H9 (cell line): ENCODE results near the gene ISLR2. TPM values are rescaled to one million over a fixed set of nuclear protein-coding genes. Genes with fewer than 3 reads are reported as not detected.

Source experiments
- DNase-seq: peaks from one replicate; pipeline ENCODE4 v3.0.0-alpha.2; 2017
- H2AFZ ChIP-seq: one replicate; pipeline ENCODE4 v1.6.1; 2013; ENCODE audit warnings: mild to moderate bottlenecking, low read length, control low read depth, moderate library complexity
- H2AK5ac ChIP-seq: 2 replicates; pipeline ENCODE4 v1.6.1; 2013; ENCODE audit warnings: low read length, control low read depth, mixed read lengths; ENCODE audit not compliant: insufficient read length
- H2BK120ac ChIP-seq: one replicate; pipeline ENCODE4 v1.6.1; 2013; ENCODE audit warnings: low read depth, mild to moderate bottlenecking, low read length, control low read depth, inconsistent platforms; ENCODE audit not compliant: poor library complexity, severe bottlenecking
- H2BK12ac ChIP-seq: 2 replicates; pipeline ENCODE4 v1.6.1; 2013; ENCODE audit warnings: low read length, control low read depth, mixed read lengths, low read depth; ENCODE audit not compliant: insufficient read length
- H2BK15ac ChIP-seq: 2 replicates; pipeline ENCODE4 v1.6.1; 2013; ENCODE audit warnings: low read depth, low read length, control low read depth
- H2BK20ac ChIP-seq: one replicate; pipeline ENCODE4 v1.6.1; 2013; ENCODE audit warnings: low read depth, mild to moderate bottlenecking, low read length, control low read depth, inconsistent platforms; ENCODE audit not compliant: poor library complexity, severe bottlenecking
- H2BK5ac ChIP-seq: 2 replicates; pipeline ENCODE4 v1.6.1; 2013; ENCODE audit warnings: low read length, control low read depth, mixed read lengths; ENCODE audit not compliant: insufficient read length
- H3K14ac ChIP-seq: 2 replicates; pipeline ENCODE4 v1.6.1; 2013; ENCODE audit warnings: low read length, control low read depth; ENCODE audit not compliant: insufficient read depth
- H3K18ac ChIP-seq: 2 replicates; pipeline ENCODE4 v1.6.1; 2013; ENCODE audit warnings: low read depth, mild to moderate bottlenecking, mixed read lengths, low read length, control low read depth; ENCODE audit not compliant: insufficient read length
- H3K23ac ChIP-seq: 2 replicates; pipeline ENCODE4 v1.6.1; 2013; ENCODE audit warnings: low read length, control low read depth, mixed read lengths, low read depth; ENCODE audit not compliant: insufficient read length
- H3K23me2 ChIP-seq: 2 replicates; pipeline ENCODE4 v1.6.1; 2013; ENCODE audit warnings: low read depth, mild to moderate bottlenecking, mixed read lengths, low read length, control low read depth; ENCODE audit not compliant: insufficient read length, poor library complexity, severe bottlenecking
- H3K27ac ChIP-seq: 2 replicates; pipeline ENCODE4 v1.5.1; 2013; ENCODE audit warnings: low read length, control low read depth, mixed read lengths, low read depth; ENCODE audit not compliant: insufficient read length
- H3K27me3 ChIP-seq: 2 replicates; pipeline ENCODE4 v1.6.1; 2013; ENCODE audit warnings: low read length, control low read depth, inconsistent platforms; ENCODE audit not compliant: insufficient read depth
- H3K4ac ChIP-seq: 2 replicates; pipeline ENCODE4 v1.6.1; 2013; ENCODE audit warnings: low read depth, mild to moderate bottlenecking, control low read depth, inconsistent platforms, low read length, moderate library complexity
- H3K4me1 ChIP-seq: 2 replicates; pipeline ENCODE4 v1.6.1; 2013; ENCODE audit warnings: low read length, control low read depth, inconsistent platforms; ENCODE audit not compliant: insufficient read depth
- H3K4me2 ChIP-seq: 2 replicates; pipeline ENCODE4 v1.6.1; 2013; ENCODE audit warnings: low read length, control low read depth, mixed read lengths; ENCODE audit not compliant: insufficient read length, insufficient read depth
- H3K56ac ChIP-seq: 2 replicates; pipeline ENCODE4 v1.6.1; 2013; ENCODE audit warnings: low read depth, mild to moderate bottlenecking, mixed read lengths, low read length, control low read depth; ENCODE audit not compliant: insufficient read length
- H3K79me1 ChIP-seq: 2 replicates; pipeline ENCODE4 v1.6.1; 2013; ENCODE audit warnings: low read depth, mild to moderate bottlenecking, moderate library complexity, low read length, control low read depth, inconsistent platforms; ENCODE audit not compliant: insufficient read depth, poor library complexity, severe bottlenecking
- H3K79me2 ChIP-seq: 2 replicates; pipeline ENCODE4 v1.6.1; 2013; ENCODE audit warnings: low read length, control low read depth, inconsistent platforms; ENCODE audit not compliant: insufficient read depth
- H3K9ac ChIP-seq: 2 replicates; pipeline ENCODE4 v1.6.1; 2013; ENCODE audit warnings: low read length, control low read depth, mixed read lengths; ENCODE audit not compliant: insufficient read length; ENCODE audit errors: extremely low read depth
- H3K9me3 ChIP-seq: one replicate; pipeline ENCODE4 v1.6.1; 2013; ENCODE audit warnings: low read depth, low read length, inconsistent platforms; ENCODE audit not compliant: control insufficient read depth
- H3T11ph ChIP-seq: one replicate; pipeline ENCODE4 v1.6.1; 2013; ENCODE audit warnings: mild to moderate bottlenecking, low read length, control low read depth, inconsistent platforms
- H4K20me1 ChIP-seq: one replicate; pipeline ENCODE4 v1.6.1; 2013; ENCODE audit not compliant: control insufficient read depth, insufficient read length, insufficient read depth
- H4K5ac ChIP-seq: 2 replicates; pipeline ENCODE4 v1.6.1; 2013; ENCODE audit warnings: low read depth, mild to moderate bottlenecking, mixed read lengths, low read length, control low read depth; ENCODE audit not compliant: insufficient read length
- H4K8ac ChIP-seq: replicated peaks from 2 replicates; pipeline ENCODE4 v1.6.1; 2013; ENCODE audit warnings: low read length, control low read depth, mixed read lengths, low read depth; ENCODE audit not compliant: insufficient read length
- H4K91ac ChIP-seq: 2 replicates; pipeline ENCODE4 v1.6.1; 2013; ENCODE audit warnings: low read depth, mild to moderate bottlenecking, moderate library complexity, mixed read lengths, low read length, control low read depth; ENCODE audit not compliant: insufficient read length
- H3K27ac Mint-ChIP-seq, 3 experiments: 2 replicates in 2 of 3; 3 replicates in 1 of 3; pipeline ENCODE4 v1.8.0; 2020 to 2021; ENCODE audit warnings: mixed read lengths in 3 of 3, mild to moderate bottlenecking in 1 of 3, moderate library complexity in 1 of 3
- H3K27me3 Mint-ChIP-seq: 2 replicates; pipeline ENCODE4 v1.8.0; 2021; ENCODE audit warnings: low read depth, mild to moderate bottlenecking, moderate library complexity, mixed read lengths
- H3K36me3 Mint-ChIP-seq, 3 experiments: 2 replicates in 2 of 3; 3 replicates in 1 of 3; pipeline ENCODE4 v1.8.0; 2020 to 2021; ENCODE audit warnings: low read depth in 3 of 3, mixed read lengths in 3 of 3; ENCODE audit not compliant: insufficient read depth in 1 of 3
- H3K4me1 Mint-ChIP-seq, 2 experiments: 2 replicates each; pipeline ENCODE4 v1.8.0; 2020; ENCODE audit warnings: mixed read lengths in 2 of 2
- H3K4me3 Mint-ChIP-seq, 2 experiments: 2 replicates in 1 of 2; 3 replicates in 1 of 2; pipeline ENCODE4 v1.8.0; 2020 to 2021; ENCODE audit warnings: mild to moderate bottlenecking in 2 of 2, mixed read lengths in 2 of 2, moderate library complexity in 1 of 2
- H3K9me3 Mint-ChIP-seq, 2 experiments: 2 replicates in 1 of 2; 3 replicates in 1 of 2; pipeline ENCODE4 v1.8.0; 2020; ENCODE audit warnings: mild to moderate bottlenecking in 2 of 2, mixed read lengths in 2 of 2, moderate library complexity in 1 of 2
- WGBS: extraction: QIAGEN DNeasy Blood & Tissue Kit; methylation state at CpG from one replicate; pipeline ENCODE4 v1.1.7; 2013; ENCODE audit warnings: missing lambda C conversion rate, low lambda C conversion rate, mixed read lengths; ENCODE audit not compliant: insufficient read length; ENCODE audit errors: extremely low coverage; 5-methylcytosine and 5-hydroxymethylcytosine counted together
- total RNA-seq: library from RNA; stranded (reverse); gene quantifications from 2 replicates; pipeline ENCODE4 v1.2.1, GENCODE V29; 2021
- TF ChIP-seq, protein P1 (sequence below): fragments of 200-600 bp; sonication (generic); conservative IDR thresholded peaks from 3 replicates; pipeline ENCODE4 v1.8.0; 2021; ENCODE audit warnings: antibody characterized with exemption, mild to moderate bottlenecking

ISLR2 gene
- total RNA-seq, 1 experiment from 2014 or later = 0.09 TPM

DNA sequence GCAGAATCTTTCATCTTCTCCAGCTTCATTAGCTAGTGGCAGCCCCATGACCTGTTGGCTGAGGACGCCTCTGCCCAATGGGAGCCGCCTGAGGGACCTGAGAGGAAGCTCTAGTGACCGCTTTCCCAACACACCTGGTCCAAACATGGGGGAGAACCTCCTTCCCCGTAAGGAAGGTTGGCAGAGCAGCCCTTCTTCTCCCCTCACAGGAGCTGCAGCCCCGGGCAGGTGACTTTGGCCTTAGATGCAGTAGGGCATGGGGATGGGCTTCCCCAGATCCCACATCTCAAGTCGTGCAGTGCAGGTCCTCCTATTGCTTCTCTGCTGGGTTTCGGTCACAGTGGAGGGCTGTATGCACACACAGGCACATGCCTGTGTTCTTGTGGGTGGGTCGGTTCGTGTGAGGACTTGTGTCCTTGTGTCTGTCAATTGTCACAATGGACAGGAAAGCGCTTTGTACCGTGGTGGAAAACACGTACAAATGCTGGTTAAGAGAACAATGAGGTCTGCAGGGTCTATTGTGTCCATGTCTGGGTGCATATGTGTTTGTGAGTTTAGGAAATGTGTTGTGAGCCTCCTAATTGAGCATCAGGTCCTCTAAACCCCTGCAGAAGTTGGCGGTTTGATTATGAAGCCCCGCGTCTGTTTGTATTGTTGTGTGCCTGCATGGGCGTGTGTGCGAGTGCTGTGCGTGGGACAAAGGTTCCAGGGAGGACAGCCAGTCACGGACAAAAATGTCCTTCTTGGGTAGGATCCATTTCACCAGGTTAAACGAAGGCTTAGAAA, 1.4 kb downstream of the ISLR2 start:
- H3K27ac Mint-ChIP-seq = no peak overlapping the region
- H3K4me1 ChIP-seq = no peaks in the 10 kb centered on the region; the same call in 1 of the 2 replicates
- no peak overlapping the region for H3T11ph ChIP-seq
- H3K27ac ChIP-seq = no peak overlapping the region
- no peak overlapping the region for H4K5ac ChIP-seq
- DNase-seq = no peak
- H3K4me3 Mint-ChIP-seq = peak overlapping the region in 1 of 2 experiments; percentile 78; a peak in 3 of 5 replicates
- H4K8ac ChIP-seq = no peak overlapping the region
- H2AK5ac ChIP-seq = no peak overlapping the region
- H2BK5ac ChIP-seq = no peak overlapping the region
- H3K79me1 ChIP-seq = no peaks in the 10 kb centered on the region
- no peak overlapping the region for H3K56ac ChIP-seq
- no peak overlapping the region for H4K91ac ChIP-seq
- peaks cover 98% of the 10 kb centered on the region for H3K27me3 Mint-ChIP-seq
- no peak overlapping the region for H3K23ac ChIP-seq
- no peaks in the 10 kb centered on the region for H3K79me2 ChIP-seq
- peak overlapping the region; percentile 82 for H3K4me2 ChIP-seq
- peaks cover 57 to 68% of the 10 kb centered on the region in 2 experiments for H3K4me1 Mint-ChIP-seq
- no peak overlapping the region for H2BK12ac ChIP-seq
- H3K36me3 Mint-ChIP-seq = peaks cover 0 to 1% (median 0%) of the 10 kb centered on the region in 3 experiments; a peak in 3 of 7 replicates
- H3K23me2 ChIP-seq = peaks cover 27% of the 10 kb centered on the region
- H3K9me3 Mint-ChIP-seq = peaks cover 2 to 6% of the 10 kb centered on the region in 2 experiments; a peak in 2 of 5 replicates
- no peak overlapping the region for H2BK15ac ChIP-seq
- no peak overlapping the region for H2BK120ac ChIP-seq
- TF ChIP-seq, protein P1, sequence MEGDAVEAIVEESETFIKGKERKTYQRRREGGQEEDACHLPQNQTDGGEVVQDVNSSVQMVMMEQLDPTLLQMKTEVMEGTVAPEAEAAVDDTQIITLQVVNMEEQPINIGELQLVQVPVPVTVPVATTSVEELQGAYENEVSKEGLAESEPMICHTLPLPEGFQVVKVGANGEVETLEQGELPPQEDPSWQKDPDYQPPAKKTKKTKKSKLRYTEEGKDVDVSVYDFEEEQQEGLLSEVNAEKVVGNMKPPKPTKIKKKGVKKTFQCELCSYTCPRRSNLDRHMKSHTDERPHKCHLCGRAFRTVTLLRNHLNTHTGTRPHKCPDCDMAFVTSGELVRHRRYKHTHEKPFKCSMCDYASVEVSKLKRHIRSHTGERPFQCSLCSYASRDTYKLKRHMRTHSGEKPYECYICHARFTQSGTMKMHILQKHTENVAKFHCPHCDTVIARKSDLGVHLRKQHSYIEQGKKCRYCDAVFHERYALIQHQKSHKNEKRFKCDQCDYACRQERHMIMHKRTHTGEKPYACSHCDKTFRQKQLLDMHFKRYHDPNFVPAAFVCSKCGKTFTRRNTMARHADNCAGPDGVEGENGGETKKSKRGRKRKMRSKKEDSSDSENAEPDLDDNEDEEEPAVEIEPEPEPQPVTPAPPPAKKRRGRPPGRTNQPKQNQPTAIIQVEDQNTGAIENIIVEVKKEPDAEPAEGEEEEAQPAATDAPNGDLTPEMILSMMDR = no peak
- H3K4ac ChIP-seq = no peak overlapping the region
- no peak overlapping the region for H3K9ac ChIP-seq
- H2BK20ac ChIP-seq = no peak overlapping the region
- peaks cover 77% of the 10 kb centered on the region for H3K27me3 ChIP-seq
- H3K14ac ChIP-seq = no peak overlapping the region
- WGBS = no CpG with 5 or more reads among the region's 20 CpGs
- H2AFZ ChIP-seq = no peak overlapping the region
- H3K18ac ChIP-seq = no peak overlapping the region
- H3K9me3 ChIP-seq = no peaks in the 10 kb centered on the region
- peaks cover 4% of the 10 kb centered on the region for H4K20me1 ChIP-seq
